Skin epidermis (tissue), 12 donors: ENCODE measurements around the gene KCNMA1.
A peak's percentile ranks its signal among the peaks of the same experiment; 100 is the strongest.

Experiments used
- H3K27ac ChIP-seq, 21 experiments: fragments of 200-600 bp; sonication (generic) in 11 of 21; one replicate each; pipeline ENCODE4 v1.5.0; 2020; ENCODE audit warnings: mild to moderate bottlenecking in 3 of 21, inconsistent platforms in 2 of 21, moderate library complexity in 2 of 21
- H3K4me3 ChIP-seq, 7 experiments: fragments of 200-600 bp; sonication (generic) in 2 of 7; one replicate each; pipeline ENCODE4 v1.5.0; 2020; ENCODE audit warnings: inconsistent platforms in 2 of 7, mild to moderate bottlenecking in 2 of 7, moderate library complexity in 1 of 7

KCNMA1 gene

GRCh38 chr10:77374189-77374656 lies 263.4 kb downstream of the KCNMA1 start:
- Histone ChIP-seq H3K27ac (no peak overlapping the region), H3K4me3 (no peak overlapping the region)

GRCh38 chr10:77371848-77372799 lies 265.5 kb downstream of the KCNMA1 start:
- no peak overlapping the region for H3K27ac ChIP-seq

GRCh38 chr10:77371421-77371820 lies 266.2 kb downstream of the KCNMA1 start:
- no peak overlapping the region for H3K4me3 ChIP-seq
- H3K27ac ChIP-seq = no peak overlapping the region

More at GRCh38 chr10:77371848-77372799, 265.5 kb downstream of the KCNMA1 start:
- no peak overlapping the region for H3K4me3 ChIP-seq

GRCh38 chr10:77368006-77368405 lies 269.6 kb downstream of the KCNMA1 start:
- Histone ChIP-seq H3K27ac (no peak overlapping the region), H3K4me3 (no peak overlapping the region)

- H3K27ac ChIP-seq = no peak overlapping the region
- no peak overlapping the region for H3K4me3 ChIP-seq
These were observed 274.4 kb downstream of the KCNMA1 start for GRCh38 chr10:77363210-77363609.

GRCh38 chr10:77361831-77362230 lies 275.8 kb downstream of the KCNMA1 start:
- no peak overlapping the region for H3K4me3 ChIP-seq
- no peak overlapping the region for H3K27ac ChIP-seq

GRCh38 chr10:77361426-77361825 lies 276.2 kb downstream of the KCNMA1 start:
- Histone ChIP-seq H3K27ac (no peak overlapping the region), H3K4me3 (no peak overlapping the region)

- Histone ChIP-seq H3K27ac (no peak overlapping the region), H3K4me3 (no peak overlapping the region)
These were observed 276.8 kb downstream of the KCNMA1 start for GRCh38 chr10:77360835-77361234.

- no peak overlapping the region for H3K27ac ChIP-seq
- no peak overlapping the region for H3K4me3 ChIP-seq
These were observed 277.6 kb downstream of the KCNMA1 start for GRCh38 chr10:77359950-77360520.

GRCh38 chr10:77359287-77359691 lies 278.3 kb downstream of the KCNMA1 start:
- Histone ChIP-seq H3K27ac (no peak overlapping the region), H3K4me3 (no peak overlapping the region)

- Histone ChIP-seq H3K4me3 (no peak overlapping the region), H3K27ac (no peak overlapping the region)
These were observed 279.0 kb downstream of the KCNMA1 start for GRCh38 chr10:77358656-77359055.

- H3K4me3 ChIP-seq = no peak overlapping the region
- H3K27ac ChIP-seq = peak overlapping the region in 2 of 21 experiments; percentile 0 to 1
These were observed 279.8 kb downstream of the KCNMA1 start for GRCh38 chr10:77357611-77358310.

GRCh38 chr10:77357185-77357584 lies 280.4 kb downstream of the KCNMA1 start:
- H3K4me3 ChIP-seq = no peak overlapping the region
- peak overlapping the region in 2 of 21 experiments; percentile 0 to 1 for H3K27ac ChIP-seq

- no peak overlapping the region for H3K4me3 ChIP-seq
- no peak overlapping the region for H3K27ac ChIP-seq
These were observed 281.8 kb downstream of the KCNMA1 start for GRCh38 chr10:77355844-77356243.

GRCh38 chr10:77351386-77351785 lies 286.2 kb downstream of the KCNMA1 start:
- Histone ChIP-seq H3K4me3 (no peak overlapping the region), H3K27ac (peak overlapping the region in 2 of 21 experiments; percentile 25 to 35)

- H3K27ac ChIP-seq = peak overlapping the region in 2 of 21 experiments; percentile 25 to 56
These were observed 286.9 kb downstream of the KCNMA1 start for GRCh38 chr10:77350711-77351119.

GRCh38 chr10:77350134-77350533 lies 287.5 kb downstream of the KCNMA1 start:
- peak overlapping the region in 2 of 21 experiments; percentile 26 to 56 for H3K27ac ChIP-seq
- H3K4me3 ChIP-seq = no peak overlapping the region

More at GRCh38 chr10:77350711-77351119, 286.9 kb downstream of the KCNMA1 start:
- H3K4me3 ChIP-seq = no peak overlapping the region

- Histone ChIP-seq H3K4me3 (no peak overlapping the region), H3K27ac (no peak overlapping the region)
These were observed 288.4 kb downstream of the KCNMA1 start for GRCh38 chr10:77349226-77349625.

- H3K27ac ChIP-seq = no peak overlapping the region
- no peak overlapping the region for H3K4me3 ChIP-seq
These were observed 288.9 kb downstream of the KCNMA1 start for GRCh38 chr10:77348751-77349150.

- Histone ChIP-seq H3K27ac (no peak overlapping the region), H3K4me3 (no peak overlapping the region)
These were observed 289.5 kb downstream of the KCNMA1 start for GRCh38 chr10:77348082-77348481.
